CD4-positive, alpha-beta T cell treated with Interleukin-10 for 1 hour (primary cell): ENCODE data around the gene RNF135.
"Not testable (repeated sequence)": the region's sequence is repeated elsewhere in the genome, so short reads cannot be mapped to it uniquely, and the experiment has no call there.

ENCODE experiments used
- DNase-seq: peaks from one replicate; pipeline ENCODE4 v3.0.0-alpha.2; 2020

The RNF135 gene

GRCh38 chr17:30956764-30957374, 14.0 kb upstream of the RNF135 start:
- no peak for DNase-seq

- DNase-seq = no peak
These were observed 13.1 kb upstream of the RNF135 start for GRCh38 chr17:30957741-30958140.

GRCh38 chr17:30958187-30958586, 12.7 kb upstream of the RNF135 start:
- DNase-seq = no peak

- no peak for DNase-seq
These were observed 9.3 kb upstream of the RNF135 start for GRCh38 chr17:30961209-30962188.

- not testable (repeated sequence) for DNase-seq
These were observed 6.5 kb upstream of the RNF135 start for GRCh38 chr17:30964312-30964711.

GRCh38 chr17:30964876-30965275, 6.0 kb upstream of the RNF135 start:
- DNase-seq = no peak

GRCh38 chr17:30965686-30966085, 5.2 kb upstream of the RNF135 start:
- DNase-seq = no peak

GRCh38 chr17:30967911-30968310, 2.9 kb upstream of the RNF135 start:
- DNase-seq = not testable (repeated sequence)

- DNase-seq = no peak
These were observed 629 bp upstream of the RNF135 start for GRCh38 chr17:30969989-30970830.

- no peak for DNase-seq
These were observed 4.4 kb downstream of the RNF135 start for GRCh38 chr17:30975042-30975820.

GRCh38 chr17:30979919-30980318, 9.1 kb downstream of the RNF135 start:
- not testable (repeated sequence) for DNase-seq

- DNase-seq = no peak
These were observed 11.0 kb downstream of the RNF135 start for GRCh38 chr17:30981531-30982519.

GRCh38 chr17:30982855-30983254, 12.0 kb downstream of the RNF135 start:
- DNase-seq = no peak

GRCh38 chr17:30990458-30990857, 19.6 kb downstream of the RNF135 start:
- DNase-seq = no peak

- DNase-seq = no peak
These were observed 21.7 kb downstream of the RNF135 start for GRCh38 chr17:30992551-30992950.

GRCh38 chr17:30995347-30995746, 24.5 kb downstream of the RNF135 start:
- no peak for DNase-seq

- no peak for DNase-seq
These were observed 25.6 kb downstream of the RNF135 start for GRCh38 chr17:30996486-30996885.

GRCh38 chr17:30997270-30997669, 26.4 kb downstream of the RNF135 start:
- no peak for DNase-seq

- DNase-seq = no peak
These were observed 27.0 kb downstream of the RNF135 start for GRCh38 chr17:30997842-30998241.

GRCh38 chr17:31002047-31002446, 31.2 kb downstream of the RNF135 start:
- DNase-seq = no peak

GRCh38 chr17:31003225-31003866, 32.5 kb downstream of the RNF135 start:
- DNase-seq = no peak
